K562 (cell line): Measurements from ENCODE around the gene AIFM1. TPM values are rescaled to one million over a fixed set of nuclear protein-coding genes. Genes with fewer than 3 reads are reported as not detected.

Source experiments
- ERF ChIP-seq: fragments of 450-650 bp; formaldehyde crosslinking; IDR thresholded peaks from 2 replicates; pipeline ENCODE4 v1.4.0; 2020; ENCODE audit warnings: mild to moderate bottlenecking, mixed read lengths
- FOS ChIP-seq: IDR thresholded peaks from 3 replicates; pipeline ENCODE4 v1.6.1; 2011; ENCODE audit not compliant: insufficient read length; ENCODE audit errors: extremely low read depth
- FOXM1 ChIP-seq, 2 experiments: fragments of 450-650 bp in 1 of 2; sonication (generic) in 1 of 2; formaldehyde crosslinking in 1 of 2; IDR thresholded peaks; 2 replicates each; pipeline versions ENCODE4 v1.6.1 to v1.9.0; 2017 to 2022; ENCODE audit warnings: low read depth in 2 of 2, mild to moderate bottlenecking in 2 of 2, missing genetic modification reagents in 1 of 2, moderate library complexity in 1 of 2
- PTBP1 ChIP-seq: fragments of 200-400 bp; formaldehyde crosslinking; IDR thresholded peaks from 2 replicates; pipeline ENCODE4 v1.6.1; 2017; ENCODE audit warnings: low read depth, low read length
- RAD21 ChIP-seq, 2 experiments: fragments of 250-450 bp in 1 of 2; fragments of 450-650 bp in 1 of 2; sonication (Bioruptor Pico) in 1 of 2; formaldehyde crosslinking in 1 of 2; IDR thresholded peaks in 1 of 2; conservative IDR thresholded peaks in 1 of 2; 2 replicates each; pipeline versions ENCODE4 v1.4.0 to v1.8.0; 2020 to 2022; ENCODE audit warnings: mild to moderate bottlenecking in 2 of 2, moderate library complexity in 1 of 2
- SAP30 ChIP-seq: fragments of 200-600 bp; sonication (generic); IDR thresholded peaks from 2 replicates; pipeline ENCODE4 v1.6.1; 2012; ENCODE audit warnings: borderline replicate concordance, low read depth, mild to moderate bottlenecking, moderate library complexity, low read length, control low read depth, inconsistent platforms; ENCODE audit not compliant: insufficient read depth, poor library complexity, severe bottlenecking
- SMAD1 ChIP-seq: fragments of 150-350 bp; IDR thresholded peaks from 2 replicates; pipeline ENCODE4 v1.6.1; 2014; ENCODE audit warnings: low read length, low read depth; ENCODE audit not compliant: partially characterized antibody
- SUPT5H ChIP-seq: fragments of 450-650 bp; IDR thresholded peaks from 2 replicates; pipeline ENCODE4 v1.6.1; 2016
- ZNF764 ChIP-seq: fragments of 250-450 bp; sonication (Bioruptor Pico); IDR thresholded peaks from 2 replicates; pipeline ENCODE4 v1.4.0; 2020; ENCODE audit warnings: low read depth, mild to moderate bottlenecking, moderate library complexity
- ZNF77 ChIP-seq: fragments of 250-450 bp; sonication (Bioruptor Pico); IDR thresholded peaks from 2 replicates; pipeline ENCODE4 v1.5.0; 2020
- polyA plus RNA-seq, 8 experiments: library from polyadenylated mRNA; depleted of rRNA in 4 of 8; stranded (reverse) in 5 of 8; unstranded in 3 of 8; fragments of >200 nt; fragmentation: Nextera tagmentation in 2 of 8; fragmentation: Illumina TruSeq in 1 of 8; extraction: Ambion mirVana in 2 of 8; extraction: Trizol in 1 of 8; gene quantifications; 2 replicates each; pipeline versions ENCODE4 v1.2.1 to v1.2.3, GENCODE V29; 2011 to 2014; ENCODE audit warnings: inconsistent platforms in 1 of 8, missing spikeins in 1 of 8
- total RNA-seq, 7 experiments: library from RNA; depleted of rRNA in 6 of 7; stranded (reverse); fragments of >200 nt in 6 of 7; fragmentation: Illumina TruSeq in 2 of 7; extraction: Trizol in 2 of 7; gene quantifications; 2 replicates each; pipeline versions ENCODE4 v1.2.1 to v1.2.3, GENCODE V29; 2011 to 2021; ENCODE audit warnings: low replicate concordance in 1 of 7
- TF ChIP-seq, protein P1 (sequence below): fragments of 200-400 bp; formaldehyde crosslinking; IDR thresholded peaks from 2 replicates; pipeline ENCODE4 v1.6.1; 2017; ENCODE audit warnings: mild to moderate bottlenecking, low read depth, low read length, moderate library complexity
- TF ChIP-seq, protein P2 (sequence below): fragments of 250-450 bp; sonication (Bioruptor Pico); IDR thresholded peaks from 2 replicates; pipeline ENCODE4 v1.5.0; 2021; ENCODE audit warnings: mild to moderate bottlenecking, borderline replicate concordance
- TF ChIP-seq, protein P3 (sequence below): sonication (generic); formaldehyde crosslinking; IDR thresholded peaks from 2 replicates; pipeline ENCODE4 v1.8.0; 2022; ENCODE audit warnings: mild to moderate bottlenecking, missing genetic modification reagents
- TF ChIP-seq, protein P4 (sequence below), 3 experiments: fragments of 200-800 bp in 1 of 3; fragments of 250-450 bp in 1 of 3; fragments of 450-650 bp in 1 of 3; sonication (Bioruptor Pico) in 1 of 3; sonication (Bioruptor generic) in 1 of 3; formaldehyde crosslinking in 1 of 3; IDR thresholded peaks; 2 replicates each; pipeline versions ENCODE4 v1.6.1 to v1.8.0; 2016 to 2022; ENCODE audit warnings: mild to moderate bottlenecking in 2 of 3, missing genetic modification characterization in 2 of 3, missing compliant biosample characterization in 1 of 3, moderate library complexity in 1 of 3

The AIFM1 gene
- total and polyA plus RNA-seq, 9 of the 15 experiments (the other 6 are each of a cell fraction or from before 2014, with no cell fraction given), result 51.0 to 117 (median 91.2) TPM

DNA sequence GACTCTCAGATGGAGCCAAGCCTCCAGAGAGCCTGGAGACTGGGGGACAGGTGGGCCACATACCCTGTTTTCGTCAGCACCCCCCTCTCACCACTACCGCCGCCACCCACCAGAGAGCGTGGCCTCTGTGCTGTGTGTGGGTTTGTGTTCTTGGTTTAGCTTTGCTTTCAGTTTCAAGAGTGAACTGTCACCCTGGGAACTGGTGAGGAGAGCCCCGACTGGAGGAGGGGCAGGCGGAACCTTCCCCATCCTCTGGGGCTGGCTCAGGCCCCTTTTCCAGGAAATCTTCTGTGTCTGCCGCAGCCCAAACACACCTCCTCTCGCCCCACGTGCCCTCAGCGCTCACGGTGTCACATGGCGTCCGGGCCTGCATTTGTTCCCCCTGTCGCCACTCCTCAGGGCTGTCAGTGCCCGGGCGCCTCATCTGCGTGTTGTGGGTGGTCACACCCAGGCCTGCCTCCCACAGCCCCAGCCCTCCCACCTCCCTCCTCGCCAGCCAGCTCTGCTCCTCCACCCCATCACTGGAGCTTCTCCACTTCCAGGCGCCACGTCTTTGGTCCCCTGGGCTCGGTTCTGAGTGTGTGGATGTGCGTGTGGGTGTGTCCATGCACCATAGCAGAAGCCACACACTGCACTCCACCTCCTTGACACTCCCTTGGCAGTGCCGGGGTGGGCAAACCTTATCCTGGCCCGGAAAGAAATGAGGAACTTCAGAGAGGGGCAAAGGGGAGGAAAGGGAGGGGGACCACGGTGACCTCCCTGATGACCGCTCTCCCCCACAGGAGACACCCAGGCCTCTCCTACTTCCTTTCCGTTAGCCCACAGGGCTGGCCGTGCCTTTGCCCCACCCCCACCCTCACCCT, 83.2 kb downstream of the AIFM1 start (continued):
- TF ChIP-seq ZNF764, result no peak
- TF ChIP-seq, protein P1, sequence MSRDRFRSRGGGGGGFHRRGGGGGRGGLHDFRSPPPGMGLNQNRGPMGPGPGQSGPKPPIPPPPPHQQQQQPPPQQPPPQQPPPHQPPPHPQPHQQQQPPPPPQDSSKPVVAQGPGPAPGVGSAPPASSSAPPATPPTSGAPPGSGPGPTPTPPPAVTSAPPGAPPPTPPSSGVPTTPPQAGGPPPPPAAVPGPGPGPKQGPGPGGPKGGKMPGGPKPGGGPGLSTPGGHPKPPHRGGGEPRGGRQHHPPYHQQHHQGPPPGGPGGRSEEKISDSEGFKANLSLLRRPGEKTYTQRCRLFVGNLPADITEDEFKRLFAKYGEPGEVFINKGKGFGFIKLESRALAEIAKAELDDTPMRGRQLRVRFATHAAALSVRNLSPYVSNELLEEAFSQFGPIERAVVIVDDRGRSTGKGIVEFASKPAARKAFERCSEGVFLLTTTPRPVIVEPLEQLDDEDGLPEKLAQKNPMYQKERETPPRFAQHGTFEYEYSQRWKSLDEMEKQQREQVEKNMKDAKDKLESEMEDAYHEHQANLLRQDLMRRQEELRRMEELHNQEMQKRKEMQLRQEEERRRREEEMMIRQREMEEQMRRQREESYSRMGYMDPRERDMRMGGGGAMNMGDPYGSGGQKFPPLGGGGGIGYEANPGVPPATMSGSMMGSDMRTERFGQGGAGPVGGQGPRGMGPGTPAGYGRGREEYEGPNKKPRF, result no peak
- TF ChIP-seq, protein P2, sequence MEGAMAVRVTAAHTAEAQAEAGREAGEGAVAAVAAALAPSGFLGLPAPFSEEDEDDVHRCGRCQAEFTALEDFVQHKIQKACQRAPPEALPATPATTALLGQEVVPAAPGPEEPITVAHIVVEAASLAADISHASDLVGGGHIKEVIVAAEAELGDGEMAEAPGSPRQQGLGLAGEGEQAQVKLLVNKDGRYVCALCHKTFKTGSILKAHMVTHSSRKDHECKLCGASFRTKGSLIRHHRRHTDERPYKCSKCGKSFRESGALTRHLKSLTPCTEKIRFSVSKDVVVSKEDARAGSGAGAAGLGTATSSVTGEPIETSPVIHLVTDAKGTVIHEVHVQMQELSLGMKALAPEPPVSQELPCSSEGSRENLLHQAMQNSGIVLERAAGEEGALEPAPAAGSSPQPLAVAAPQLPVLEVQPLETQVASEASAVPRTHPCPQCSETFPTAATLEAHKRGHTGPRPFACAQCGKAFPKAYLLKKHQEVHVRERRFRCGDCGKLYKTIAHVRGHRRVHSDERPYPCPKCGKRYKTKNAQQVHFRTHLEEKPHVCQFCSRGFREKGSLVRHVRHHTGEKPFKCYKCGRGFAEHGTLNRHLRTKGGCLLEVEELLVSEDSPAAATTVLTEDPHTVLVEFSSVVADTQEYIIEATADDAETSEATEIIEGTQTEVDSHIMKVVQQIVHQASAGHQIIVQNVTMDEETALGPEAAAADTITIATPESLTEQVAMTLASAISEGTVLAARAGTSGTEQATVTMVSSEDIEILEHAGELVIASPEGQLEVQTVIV (CRISPR knock-in tag), result no peak
- no peak for TF ChIP-seq ZNF77
- no peak for TF ChIP-seq PTBP1
- TF ChIP-seq, protein P3, sequence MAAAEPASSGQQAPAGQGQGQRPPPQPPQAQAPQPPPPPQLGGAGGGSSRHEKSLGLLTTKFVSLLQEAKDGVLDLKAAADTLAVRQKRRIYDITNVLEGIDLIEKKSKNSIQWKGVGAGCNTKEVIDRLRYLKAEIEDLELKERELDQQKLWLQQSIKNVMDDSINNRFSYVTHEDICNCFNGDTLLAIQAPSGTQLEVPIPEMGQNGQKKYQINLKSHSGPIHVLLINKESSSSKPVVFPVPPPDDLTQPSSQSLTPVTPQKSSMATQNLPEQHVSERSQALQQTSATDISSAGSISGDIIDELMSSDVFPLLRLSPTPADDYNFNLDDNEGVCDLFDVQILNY, result no peak
- TF ChIP-seq FOS, result no peak
- no peak for TF ChIP-seq ERF (CRISPR knock-in tag)
- TF ChIP-seq FOXM1 (IDR thresholded peaks at IDR 0.05; ENCODE audit: low read depth), result no peak
- TF ChIP-seq FOXM1 (CRISPR knock-in tag; IDR thresholded peaks at IDR 0.05; ENCODE audit: low read depth), result no peak
- TF ChIP-seq, protein P4, sequence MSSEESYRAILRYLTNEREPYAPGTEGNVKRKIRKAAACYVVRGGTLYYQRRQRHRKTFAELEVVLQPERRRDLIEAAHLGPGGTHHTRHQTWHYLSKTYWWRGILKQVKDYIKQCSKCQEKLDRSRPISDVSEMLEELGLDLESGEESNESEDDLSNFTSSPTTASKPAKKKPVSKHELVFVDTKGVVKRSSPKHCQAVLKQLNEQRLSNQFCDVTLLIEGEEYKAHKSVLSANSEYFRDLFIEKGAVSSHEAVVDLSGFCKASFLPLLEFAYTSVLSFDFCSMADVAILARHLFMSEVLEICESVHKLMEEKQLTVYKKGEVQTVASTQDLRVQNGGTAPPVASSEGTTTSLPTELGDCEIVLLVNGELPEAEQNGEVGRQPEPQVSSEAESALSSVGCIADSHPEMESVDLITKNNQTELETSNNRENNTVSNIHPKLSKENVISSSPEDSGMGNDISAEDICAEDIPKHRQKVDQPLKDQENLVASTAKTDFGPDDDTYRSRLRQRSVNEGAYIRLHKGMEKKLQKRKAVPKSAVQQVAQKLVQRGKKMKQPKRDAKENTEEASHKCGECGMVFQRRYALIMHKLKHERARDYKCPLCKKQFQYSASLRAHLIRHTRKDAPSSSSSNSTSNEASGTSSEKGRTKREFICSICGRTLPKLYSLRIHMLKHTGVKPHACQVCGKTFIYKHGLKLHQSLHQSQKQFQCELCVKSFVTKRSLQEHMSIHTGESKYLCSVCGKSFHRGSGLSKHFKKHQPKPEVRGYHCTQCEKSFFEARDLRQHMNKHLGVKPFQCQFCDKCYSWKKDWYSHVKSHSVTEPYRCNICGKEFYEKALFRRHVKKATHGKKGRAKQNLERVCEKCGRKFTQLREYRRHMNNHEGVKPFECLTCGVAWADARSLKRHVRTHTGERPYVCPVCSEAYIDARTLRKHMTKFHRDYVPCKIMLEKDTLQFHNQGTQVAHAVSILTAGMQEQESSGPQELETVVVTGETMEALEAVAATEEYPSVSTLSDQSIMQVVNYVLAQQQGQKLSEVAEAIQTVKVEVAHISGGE (CRISPR knock-in tag; IDR thresholded peaks at IDR 0.05), result 0 out of 6 replicates have a peak, but pooled peaks of 1 of the 3 experiments have one; percentile 19
- TF ChIP-seq RAD21 (CRISPR knock-in tag; conservative IDR thresholded peaks at IDR 0.05 in 1 of 2, IDR thresholded peaks at IDR 0.05 in 1 of 2), result peak; percentile 52 to 58
- peak; percentile 75 for TF ChIP-seq SAP30
- TF ChIP-seq SUPT5H, result no peak
- no peak for TF ChIP-seq SMAD1
